Fibroblast of peridontal ligament (primary cell): ENCODE results near the gene MVB12A.

Experiments used
- DNase-seq: peaks from one replicate; pipeline ENCODE4 v3.0.0-alpha.2; 2010; ENCODE audit errors: extremely low read depth

Gene MVB12A

DNA sequence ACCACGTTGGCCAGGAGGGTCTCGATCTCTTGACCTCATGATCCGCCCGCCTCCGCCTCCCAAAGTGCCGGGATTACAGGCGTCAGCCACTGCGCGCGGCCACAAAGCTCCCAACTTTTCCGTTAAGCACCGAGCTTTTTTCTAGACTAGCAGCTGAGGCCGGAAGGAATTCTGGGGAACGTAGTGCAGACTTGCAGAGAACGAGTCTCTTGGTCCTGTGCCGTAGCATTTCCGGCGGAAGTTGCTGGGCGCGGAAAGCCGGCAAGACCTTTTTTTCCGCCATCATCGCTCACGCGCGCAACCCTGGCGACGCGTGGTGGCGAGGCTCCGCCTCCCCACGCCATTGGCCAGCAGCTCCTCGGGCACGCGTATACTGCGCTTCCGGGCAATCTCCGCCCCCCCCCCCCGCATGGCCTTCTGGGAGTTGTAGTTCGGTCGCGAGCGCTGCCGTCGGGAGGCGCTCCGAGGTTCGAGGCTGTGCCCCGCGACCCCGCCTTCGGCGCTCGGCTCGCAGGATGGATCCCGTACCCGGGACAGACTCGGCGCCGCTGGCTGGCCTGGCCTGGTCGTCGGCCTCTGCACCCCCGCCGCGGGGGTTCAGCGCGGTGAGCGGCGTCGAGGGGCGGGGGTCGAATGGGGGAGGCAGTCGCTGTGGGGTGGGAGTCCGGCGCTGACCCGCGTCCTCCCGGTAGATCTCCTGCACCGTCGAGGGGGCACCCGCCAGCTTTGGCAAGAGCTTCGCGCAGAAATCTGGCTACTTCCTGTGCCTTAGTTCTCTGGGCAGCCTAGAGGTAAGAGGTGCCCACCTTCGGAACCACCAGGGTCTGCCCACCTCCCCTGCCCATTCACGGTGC lies at the start of gene MVB12A:
TSS of gene MVB12A (plus strand) at position 427 of the 854 bp plus-strand sequence. CDS start at position 516, 89 bp downstream.
- DNase-seq = peak; percentile 99

DNA sequence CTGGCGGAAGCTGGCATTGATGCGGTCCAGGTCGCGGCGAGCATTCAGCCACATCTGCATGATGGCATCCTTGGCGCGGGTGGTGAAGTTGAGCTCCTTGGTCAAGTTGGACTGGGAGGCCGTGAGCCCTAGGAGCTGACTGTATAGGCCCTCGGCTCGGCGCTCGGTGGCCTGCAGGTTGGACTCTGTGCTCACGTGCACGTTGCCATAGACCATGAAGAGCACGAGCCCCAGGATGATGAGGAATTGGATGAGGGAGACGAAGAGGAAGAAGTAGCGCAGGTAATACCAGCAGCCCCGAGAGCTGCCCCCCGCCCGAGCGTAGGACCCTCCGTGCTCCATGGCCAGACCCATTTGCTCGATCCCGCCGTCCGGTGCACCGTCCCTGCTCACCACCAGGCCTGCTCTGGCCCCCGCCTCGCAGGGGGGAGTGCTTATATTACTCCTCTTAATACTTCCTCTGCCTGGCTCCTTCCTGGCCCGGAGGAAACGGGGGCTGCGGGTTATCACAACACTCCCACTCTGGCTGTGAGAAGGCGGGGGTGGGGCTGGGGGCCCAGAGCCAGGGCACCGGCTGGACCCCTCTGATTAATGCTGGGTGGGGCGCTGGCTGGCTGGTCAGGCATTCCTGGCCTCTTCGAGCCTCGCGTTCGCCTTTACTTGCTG lies 42.8 kb upstream of the MVB12A start, which contains the start of gene PLVAP:
TSS of gene PLVAP (minus strand) at position 408 of the 666 bp plus-strand sequence. CDS start at position 354, 54 bp downstream.
- DNase-seq = no peak

DNA sequence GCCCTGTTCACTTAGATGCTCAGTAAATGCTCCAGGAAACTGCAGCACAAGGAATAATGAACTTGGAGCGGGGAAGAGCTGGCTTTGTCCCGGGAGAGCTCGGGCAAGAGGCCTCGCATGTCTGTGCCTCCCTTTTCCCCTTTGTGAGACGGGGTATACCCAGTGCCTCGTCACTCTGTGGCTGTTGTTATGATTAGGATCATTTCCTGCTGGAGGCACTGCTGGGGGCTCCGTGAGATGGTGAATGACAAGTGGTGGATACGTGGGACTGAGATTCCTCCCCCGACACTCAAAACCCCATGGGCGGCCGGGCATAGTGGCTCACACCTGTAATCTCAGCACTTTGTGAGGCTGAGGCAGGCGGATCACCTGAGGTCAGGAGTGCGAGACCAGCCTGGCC lies 41.6 kb upstream of the MVB12A start:
- DNase-seq = no peak

DNA sequence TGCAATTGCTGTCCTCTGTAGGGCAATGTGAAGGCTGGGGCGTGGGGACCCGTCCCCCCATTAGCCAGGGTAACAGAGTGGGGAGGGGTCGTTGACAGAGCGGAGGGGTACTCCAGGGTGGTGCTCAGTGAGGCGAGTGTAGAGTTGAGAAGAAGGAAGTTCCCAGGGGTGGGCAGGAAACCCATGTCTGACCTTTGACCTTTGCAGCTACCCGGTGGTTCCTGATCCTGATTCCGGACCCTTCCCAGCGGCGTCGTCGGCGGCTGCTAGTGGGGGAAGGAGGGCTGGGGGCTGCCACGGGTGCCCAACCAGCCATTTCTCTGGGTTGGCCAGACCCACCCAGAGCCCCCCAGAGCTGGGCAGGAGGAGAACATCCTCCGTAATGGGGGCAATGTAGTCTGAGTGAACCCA lies 40.6 kb upstream of the MVB12A start:
- no peak for DNase-seq

DNA sequence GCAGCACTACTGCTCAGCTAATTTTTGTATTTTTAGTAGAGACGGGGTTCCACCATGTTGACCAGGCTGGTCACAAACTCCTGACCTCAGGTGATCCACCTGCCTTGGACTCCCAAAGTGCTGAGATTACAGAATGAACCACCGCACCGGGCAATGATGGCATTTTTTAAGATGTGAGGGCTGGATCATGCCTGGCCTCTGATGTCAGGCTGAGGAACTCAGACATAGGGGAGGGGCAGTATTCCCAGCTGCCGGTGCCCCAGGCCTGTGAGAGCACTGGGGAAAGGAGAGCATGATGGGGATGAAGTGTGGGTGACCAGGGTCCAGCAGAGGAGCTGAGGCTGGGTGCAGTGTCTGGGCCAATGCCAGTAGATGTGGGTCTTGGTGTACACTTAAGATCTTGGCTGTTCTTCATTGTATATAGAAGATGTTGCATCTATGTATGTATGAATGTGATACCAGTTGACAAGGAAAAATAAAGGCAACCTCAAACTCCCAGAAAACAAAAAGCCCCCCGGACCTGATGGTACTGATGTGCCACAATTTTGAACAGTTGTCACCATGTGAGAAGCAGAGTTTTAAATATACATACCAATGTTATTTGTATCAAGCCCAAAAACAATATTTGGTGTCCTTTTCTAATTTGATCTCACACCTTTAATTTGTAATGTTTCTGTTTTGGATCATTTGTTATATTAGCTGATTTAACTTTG lies 39.3 kb upstream of the MVB12A start:
- DNase-seq = no peak

DNA sequence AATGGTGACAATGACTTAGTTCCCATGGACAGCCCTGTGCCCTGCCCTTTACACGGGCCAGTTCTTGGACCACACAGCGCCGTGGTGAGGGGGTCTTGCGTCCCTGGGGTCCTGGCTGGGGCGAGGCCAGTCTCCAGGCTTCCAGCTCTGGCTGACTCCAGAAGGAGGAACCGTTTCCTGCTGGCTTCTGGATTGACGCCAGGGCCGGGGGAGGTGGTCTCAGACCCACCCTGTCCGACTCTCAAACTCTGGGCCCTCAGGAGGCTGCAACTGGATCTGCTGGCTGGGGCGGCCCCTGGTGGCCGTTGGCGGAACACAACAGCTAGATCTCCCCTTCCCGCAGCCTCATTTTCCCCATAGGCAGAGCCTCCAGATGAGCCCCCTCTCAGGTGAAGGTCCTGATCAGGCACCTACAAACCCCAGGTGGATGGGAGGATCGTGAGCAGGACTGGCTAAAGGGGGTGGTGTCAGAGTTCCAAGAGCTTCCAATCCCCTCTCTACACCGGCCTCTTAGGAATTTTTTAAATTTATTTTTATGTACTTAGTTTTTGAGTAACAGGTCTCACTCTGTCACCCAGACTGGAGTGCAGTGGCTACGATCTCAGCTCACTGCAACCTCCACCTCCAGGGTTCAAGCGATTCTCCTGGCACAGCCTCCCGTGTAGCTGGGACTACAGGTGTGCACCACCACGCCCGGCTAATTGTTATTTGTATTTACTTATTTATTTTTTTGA lies 33.8 kb upstream of the MVB12A start:
- DNase-seq = peak; percentile 31

DNA sequence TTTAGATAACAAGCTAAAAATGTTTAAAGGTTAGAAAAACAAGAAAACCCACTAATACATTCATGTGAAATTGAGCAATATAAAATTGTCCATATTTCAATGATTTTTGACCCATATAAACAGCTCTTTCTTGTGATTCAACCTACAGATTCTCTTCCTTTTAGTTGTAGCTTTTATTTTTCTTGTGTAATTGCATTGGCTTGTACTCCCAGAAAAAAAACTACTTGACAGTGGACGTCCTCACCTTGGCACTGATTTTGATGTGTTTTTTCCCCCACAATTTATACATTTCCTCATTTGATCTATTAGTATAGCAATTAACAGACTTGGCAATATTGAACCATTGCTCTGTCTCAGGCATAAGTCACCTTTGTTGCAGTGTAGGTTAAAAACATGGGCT lies 30.6 kb upstream of the MVB12A start:
- DNase-seq = no peak

DNA sequence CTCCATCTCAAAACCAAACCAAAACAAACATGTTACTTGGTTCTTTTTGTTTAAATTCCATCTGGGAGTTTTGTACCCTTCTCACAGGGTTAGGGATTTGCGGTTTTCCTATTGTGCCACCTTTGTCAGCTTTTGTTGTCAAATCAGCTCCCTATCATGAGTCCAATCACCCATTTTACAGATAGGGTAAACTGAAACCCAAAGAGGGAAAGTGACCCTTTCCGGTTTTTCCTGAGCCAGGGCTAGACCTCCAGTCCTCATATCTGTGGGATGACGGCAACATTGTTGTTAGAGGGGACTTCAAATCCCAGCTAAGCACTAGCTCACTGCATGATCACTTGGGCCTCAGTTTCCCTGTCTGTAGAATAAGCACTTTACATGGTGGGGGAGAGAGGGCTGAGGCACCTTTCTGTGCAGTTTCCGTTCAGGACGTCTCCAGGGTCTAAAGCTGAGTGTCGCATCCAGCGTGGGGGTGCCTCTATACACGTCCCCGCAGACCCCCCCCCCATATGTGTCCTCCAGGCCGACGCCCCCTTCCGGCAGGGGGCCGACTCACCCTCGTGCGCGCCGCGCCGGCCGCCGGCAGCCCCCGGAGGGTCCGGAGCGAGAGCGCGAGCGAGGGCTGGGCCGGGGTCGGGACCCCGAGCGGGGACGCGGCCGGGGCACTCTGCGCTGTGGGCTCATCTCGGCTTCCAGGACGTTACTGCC lies 29.7 kb upstream of the MVB12A start:
- DNase-seq = no peak

DNA sequence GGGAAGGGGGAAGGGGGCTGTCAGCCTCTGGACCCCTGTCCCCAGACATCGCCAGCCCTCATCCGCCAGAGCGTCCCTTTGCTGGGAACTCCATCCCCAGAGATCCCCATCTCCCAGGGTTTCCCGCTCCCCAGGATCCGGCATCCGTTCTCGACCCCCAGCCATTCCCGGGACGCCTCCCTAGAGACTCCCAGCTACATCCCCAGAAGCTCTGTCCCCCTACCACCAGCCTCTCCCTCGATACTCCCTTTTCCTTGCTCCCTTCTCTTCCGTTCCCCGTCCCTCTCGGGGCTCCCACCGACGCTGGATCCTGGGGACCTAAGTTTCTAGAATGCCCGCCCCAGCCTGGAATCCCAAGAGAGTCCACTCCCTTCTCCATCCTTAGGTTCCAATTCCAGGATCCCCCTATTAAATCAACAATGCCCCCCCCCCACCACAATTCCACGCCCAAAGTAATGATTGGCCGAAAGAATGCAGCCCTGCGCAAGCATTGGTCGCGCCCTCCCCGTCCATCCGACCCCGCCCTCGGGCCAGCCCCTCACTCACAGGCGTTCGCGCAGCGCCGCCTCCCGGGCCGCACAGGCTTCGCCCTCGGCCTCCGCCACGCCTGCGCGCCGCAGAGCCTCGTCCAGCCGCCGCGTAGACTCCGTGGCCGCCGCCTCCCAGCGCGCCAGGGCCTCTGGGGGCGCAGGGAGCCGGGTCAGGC lies 29.0 kb upstream of the MVB12A start:
- peak; percentile 77 for DNase-seq

DNA sequence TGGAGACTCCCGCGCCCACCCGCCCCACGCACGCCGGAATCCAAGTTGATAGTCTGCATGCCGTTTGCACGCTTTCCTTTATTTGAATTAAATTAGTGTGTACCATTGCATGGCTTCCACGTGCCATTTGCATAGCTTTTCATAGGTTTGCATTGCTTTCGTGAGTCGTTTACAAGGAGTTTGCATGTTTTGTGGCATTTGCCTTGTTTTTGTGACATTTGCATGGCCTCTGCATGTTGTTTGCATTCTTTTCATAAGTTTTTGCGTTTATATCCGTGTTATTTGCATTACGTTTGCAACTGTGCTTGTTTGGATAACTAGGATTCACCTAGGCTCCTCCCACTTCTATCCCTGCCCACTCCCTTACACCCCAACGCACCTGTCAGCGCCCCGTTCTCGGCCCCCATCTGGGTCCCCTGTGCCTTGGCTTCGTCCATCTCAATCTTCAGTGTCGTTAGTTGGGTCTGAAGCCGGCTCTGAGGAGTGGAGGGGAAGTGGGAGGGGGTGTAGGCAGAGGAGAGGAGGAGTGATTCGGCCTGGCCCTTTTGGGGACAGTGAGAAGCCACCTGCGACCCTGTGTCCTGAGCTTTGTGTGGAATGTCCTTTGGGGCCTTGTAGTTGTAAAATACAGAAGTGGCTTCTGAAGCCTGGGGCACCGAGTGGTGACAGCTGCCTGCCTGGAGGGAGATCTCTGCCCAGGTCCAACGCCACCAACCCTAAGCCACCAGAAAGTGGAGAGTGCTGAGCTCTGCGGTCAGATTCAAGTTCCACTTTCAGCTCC lies 28.3 kb upstream of the MVB12A start:
- DNase-seq = peak; percentile 23

DNA sequence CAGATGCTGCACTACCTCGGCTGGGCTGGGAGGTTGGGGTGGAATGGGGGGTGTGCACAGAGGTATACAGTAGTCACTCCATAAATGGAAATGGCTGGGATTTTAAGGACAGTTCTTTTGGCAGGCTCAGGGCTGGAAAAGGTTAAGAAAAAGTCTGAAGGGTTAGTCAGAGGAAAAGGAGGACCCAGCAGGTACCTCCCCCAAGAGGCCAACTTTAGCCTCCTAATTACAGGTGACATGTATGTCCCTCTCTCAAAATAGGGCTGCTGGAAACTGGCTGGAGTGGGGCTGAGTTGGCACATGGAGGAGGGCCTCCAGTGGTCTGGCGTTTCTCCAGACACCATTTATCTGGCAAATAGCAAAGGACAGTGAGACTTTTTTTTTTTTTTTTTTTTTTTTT lies 26.8 kb upstream of the MVB12A start:
- DNase-seq = no peak

DNA sequence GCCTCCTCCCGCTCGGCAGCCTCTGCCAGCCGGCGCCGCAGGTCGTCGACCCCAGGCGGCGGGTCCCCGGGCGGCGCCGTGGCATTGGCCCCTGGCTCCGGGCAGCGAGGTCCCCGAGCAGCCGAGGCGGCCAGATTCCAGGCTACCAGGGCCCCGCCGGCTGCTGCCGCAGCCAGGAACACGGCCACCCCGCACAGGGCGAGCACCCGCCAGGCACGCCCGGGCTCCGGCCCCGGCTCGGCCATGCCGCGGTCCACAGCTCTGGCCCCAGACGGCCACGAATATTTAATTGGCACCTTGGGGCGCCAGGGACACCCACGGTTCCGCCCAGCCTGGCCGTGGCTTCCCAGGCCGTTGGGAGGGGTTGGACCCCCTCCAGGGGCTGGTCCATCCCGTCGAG lies 25.9 kb upstream of the MVB12A start, which contains the start of gene CCDC194:
TSS of gene CCDC194 (minus strand) at position 283 of the 400 bp plus-strand sequence. CDS start at position 245, 38 bp downstream.
- DNase-seq = no peak

DNA sequence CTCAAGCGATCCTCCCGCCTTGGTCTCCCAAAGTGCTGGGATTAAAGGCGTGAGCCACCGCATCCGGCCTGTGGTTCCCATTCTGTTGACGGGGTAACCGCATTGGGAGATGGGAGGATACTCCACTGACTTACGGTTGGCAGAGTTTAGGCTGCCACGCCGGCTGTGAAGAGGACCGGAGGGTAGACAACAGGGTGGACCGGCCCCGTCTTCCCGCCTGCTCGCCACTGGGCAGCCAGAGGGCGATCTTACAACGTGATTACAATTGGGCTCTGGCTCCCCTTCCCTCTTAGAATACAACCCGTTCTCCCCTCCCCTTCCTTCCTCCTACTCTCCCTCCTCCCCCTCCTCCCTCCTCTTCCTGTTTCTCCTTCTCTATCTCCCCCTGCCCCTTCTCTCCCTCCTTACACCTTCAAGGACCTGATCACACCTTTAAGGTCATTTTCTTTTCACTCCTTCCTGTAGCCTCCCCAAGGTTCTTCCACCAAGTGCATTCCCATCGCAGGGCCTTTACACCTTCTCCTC lies 24.9 kb upstream of the MVB12A start:
- DNase-seq = peak; percentile 54

DNA sequence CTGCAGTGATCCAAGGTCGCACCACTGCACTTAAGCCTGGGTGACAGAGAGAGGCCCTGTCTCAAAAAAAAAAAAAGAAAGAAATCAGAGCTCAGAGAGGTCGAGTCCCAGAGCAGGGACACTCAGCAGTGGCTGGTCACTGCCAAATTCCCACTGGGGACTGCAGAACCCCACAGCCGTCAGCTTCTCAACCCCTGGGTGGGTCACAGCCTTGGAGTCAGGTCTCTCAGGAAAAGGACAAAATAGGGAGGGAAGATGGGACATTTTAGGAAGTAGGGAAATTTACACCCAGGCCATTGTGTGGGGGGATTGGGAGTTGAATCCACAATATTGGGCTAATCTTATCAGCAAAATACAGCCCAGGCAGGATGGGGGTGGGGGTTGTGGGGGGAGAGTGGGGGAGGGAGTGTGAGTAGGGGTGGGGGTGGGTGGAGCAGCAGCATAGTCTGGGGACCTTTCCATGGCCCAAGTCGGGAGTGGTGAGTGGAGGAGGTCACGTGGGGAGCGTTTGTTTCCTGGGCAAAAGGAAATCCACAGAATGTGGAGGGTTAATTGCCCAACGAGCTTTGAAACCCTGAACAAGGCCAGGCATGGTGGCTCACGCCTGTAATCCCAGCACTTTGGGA lies 20.8 kb upstream of the MVB12A start:
- DNase-seq = no peak

DNA sequence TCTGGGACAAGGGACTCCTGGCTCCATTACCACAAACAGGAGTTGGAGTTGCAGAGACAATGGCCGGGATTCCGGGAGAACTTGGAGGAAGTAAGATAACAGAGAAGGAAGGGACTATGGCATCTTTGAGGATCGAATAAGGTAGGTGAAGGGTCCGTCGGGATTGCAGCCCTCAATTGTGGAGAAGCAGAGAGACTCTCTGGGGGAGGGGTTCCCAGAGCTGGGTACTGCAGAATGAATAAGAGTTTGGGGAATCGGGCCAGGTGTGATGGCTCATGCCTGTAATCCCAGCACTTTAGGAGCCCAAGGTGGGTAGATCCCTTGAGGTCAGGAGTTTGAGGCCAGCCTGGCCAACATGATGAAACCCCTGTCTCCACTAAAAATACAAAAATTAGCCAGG lies 18.2 kb upstream of the MVB12A start:
- no peak for DNase-seq

DNA sequence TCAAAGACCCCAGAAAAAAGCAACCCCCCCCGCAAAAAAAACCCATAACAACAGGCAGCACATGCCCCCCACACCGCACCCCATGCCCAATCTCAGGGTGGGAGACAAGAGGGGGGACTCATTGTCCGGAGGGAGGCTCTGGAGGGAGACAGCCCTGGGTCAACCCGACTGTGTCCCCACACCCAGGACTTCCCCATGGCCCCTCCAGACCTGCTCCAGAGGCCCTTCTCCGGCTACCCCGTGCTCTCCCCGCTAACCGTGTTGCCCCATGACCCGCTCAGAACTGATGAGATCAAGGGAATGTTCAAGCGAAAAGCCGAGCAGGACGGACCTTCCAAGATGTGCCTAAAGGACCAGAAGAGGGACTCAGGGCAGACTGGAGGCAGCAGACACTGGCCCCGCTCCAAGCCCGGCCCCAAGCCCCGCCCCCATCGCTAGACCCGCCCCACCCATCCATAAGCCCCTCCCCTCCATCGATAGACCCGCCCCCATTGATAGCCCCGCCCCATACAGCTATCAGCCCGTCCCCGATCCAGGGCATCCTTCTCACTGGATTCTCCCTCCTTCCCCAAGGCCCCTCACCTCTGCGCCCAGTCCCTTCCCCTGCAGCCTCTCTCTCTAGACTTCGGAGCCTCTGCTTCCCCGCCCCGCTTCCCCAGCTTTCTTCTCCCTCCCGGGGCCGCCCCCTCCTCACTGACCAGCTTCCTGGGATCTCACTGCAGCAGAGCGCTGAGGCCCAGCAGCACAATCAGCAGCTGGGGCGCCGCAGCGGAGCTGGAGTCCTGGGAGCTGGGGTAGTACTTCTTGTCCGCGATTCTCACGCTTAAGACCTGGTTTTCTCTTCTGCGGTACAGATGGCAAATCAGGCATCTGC lies 16.6 kb upstream of the MVB12A start:
- no peak for DNase-seq

DNA sequence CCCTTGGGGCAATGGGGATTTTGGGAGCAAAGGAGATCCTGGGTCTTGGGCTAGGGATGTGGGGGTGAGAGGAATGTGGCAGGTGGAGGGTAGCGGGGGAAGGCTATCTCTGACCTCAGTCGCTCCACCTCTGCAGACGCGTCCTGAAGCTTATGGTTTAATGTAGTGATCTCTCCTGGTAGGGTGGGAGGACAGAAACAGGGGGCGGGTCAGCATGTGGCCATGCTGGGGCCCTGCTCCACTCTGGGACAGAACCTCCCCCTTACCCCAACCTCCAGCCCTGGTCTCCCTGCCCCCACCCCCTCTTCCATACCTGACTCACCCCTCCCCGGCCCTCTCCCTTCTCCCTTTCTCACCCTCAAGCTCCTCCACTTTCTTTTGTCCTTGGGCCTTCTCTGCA lies 15.8 kb upstream of the MVB12A start:
- no peak for DNase-seq
